ENCODE data around the gene SPRED1. TPM values are rescaled to one million over a fixed set of nuclear protein-coding genes. Genes with fewer than 3 reads are reported as not detected.

SPRED1 gene
- total RNA-seq, 1 donor from 2014 or later = 29.3 TPM

DNA sequence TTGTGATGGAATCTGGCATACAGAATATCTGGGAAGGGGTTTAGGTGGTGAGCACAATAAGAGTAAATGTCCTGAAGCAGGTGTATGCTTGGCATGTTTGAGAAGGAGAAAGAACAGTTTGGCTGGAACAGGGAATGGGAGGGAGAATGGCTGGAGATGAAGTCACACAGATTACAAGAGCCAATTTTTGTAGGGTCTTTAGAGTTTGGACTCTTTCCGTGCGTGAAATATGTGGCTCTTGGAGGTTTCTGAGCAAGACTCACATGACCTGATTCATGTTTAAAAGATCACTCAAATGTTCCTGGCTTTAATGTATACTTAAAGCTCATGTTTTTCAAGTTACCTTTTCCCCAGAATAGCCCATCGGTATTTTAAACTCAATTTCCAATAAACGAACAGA, 32.8 kb downstream of the SPRED1 start:
- Mint-ChIP-seq H3K4me1 (ENCODE audit: unreplicated experiment) (no peaks in the 10 kb centered on the region), H3K36me3 (ENCODE audit: low read depth, unreplicated experiment) (peaks cover 11% of the 10 kb centered on the region), H3K27me3 (ENCODE audit: unreplicated experiment) (peaks cover 1% of the 10 kb centered on the region), H3K9me3 (ENCODE audit: unreplicated experiment) (peaks cover 4% of the 10 kb centered on the region), H3K27ac (ENCODE audit: unreplicated experiment) (no peak overlapping the region), H3K4me3 (ENCODE audit: unreplicated experiment) (no peak overlapping the region)
- TF ChIP-seq CTCF (IDR thresholded peaks at IDR 0.05; ENCODE audit: unreplicated experiment) = no peak
- DNase-seq (ENCODE audit: low spot score) = no peak

DNA sequence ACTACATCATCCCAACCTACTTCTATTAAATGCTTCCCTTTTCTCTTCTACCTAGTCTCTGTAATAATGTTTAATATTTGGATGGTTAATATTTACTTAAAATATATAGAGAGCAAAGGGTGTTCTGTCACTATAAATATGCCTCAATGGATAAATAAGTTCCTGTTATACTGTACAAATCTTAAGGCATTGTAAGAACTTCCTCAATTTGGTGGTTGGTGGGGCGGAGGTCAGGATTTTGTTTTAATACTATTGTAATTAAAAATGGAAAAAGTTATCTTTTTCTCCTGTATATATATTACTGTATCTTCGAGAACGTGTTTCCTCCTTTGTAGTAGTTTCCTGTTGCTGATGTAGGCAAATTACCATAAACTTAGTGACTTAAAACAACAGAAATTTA, 41.5 kb downstream of the SPRED1 start:
- no peak overlapping the region for H3K27ac Mint-ChIP-seq (ENCODE audit: unreplicated experiment)
- peaks cover 6% of the 10 kb centered on the region for H3K9me3 Mint-ChIP-seq (ENCODE audit: unreplicated experiment)
- no peak overlapping the region for H3K4me3 Mint-ChIP-seq (ENCODE audit: unreplicated experiment)
- H3K36me3 Mint-ChIP-seq (ENCODE audit: low read depth, unreplicated experiment) = peaks cover 26% of the 10 kb centered on the region
- TF ChIP-seq CTCF (IDR thresholded peaks at IDR 0.05; ENCODE audit: unreplicated experiment) = no peak
- no peak for DNase-seq (ENCODE audit: low spot score)
- peaks cover 9% of the 10 kb centered on the region for H3K4me1 Mint-ChIP-seq (ENCODE audit: unreplicated experiment)
- peaks cover 7% of the 10 kb centered on the region for H3K27me3 Mint-ChIP-seq (ENCODE audit: unreplicated experiment)

DNA sequence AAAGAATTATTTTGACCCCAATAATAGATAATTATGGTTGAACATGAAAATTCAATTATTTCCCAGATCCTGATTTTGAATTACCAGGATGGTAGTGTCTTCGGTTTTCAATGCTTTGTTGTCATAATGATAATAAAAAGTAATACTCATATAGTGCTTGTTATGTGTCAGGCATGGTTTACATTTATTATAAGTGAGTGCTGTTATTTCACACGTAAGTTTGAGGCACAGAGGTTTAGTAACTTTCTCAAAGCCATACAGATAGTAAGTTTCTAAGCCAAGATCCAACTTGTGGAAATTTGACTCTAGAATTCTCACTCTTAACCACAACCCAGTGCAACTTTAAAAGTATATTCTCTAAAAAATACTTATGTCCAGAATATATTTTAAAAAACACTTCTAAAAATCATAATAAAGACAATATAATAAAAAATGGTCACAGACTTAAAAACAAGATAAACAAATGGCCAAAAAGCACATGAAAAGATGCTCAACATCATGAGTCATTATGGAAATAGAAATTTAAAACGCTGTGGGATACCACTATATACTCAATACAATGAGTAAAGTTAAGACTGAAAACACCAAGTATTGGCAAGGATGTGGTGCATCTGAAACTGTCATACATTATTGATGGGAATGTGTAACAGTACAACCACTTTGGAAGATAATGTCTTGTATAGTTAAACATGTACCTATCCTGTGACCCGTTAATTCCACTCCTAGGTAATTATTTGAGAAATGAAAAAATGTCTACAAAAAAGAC, 45.2 kb downstream of the SPRED1 start:
- Mint-ChIP-seq H3K9me3 (ENCODE audit: unreplicated experiment) (no peaks in the 10 kb centered on the region), H3K36me3 (ENCODE audit: low read depth, unreplicated experiment) (no peaks in the 10 kb centered on the region), H3K27ac (ENCODE audit: unreplicated experiment) (no peak overlapping the region), H3K27me3 (ENCODE audit: unreplicated experiment) (peaks cover 2% of the 10 kb centered on the region), H3K4me3 (ENCODE audit: unreplicated experiment) (no peak overlapping the region), H3K4me1 (ENCODE audit: unreplicated experiment) (peaks cover 6% of the 10 kb centered on the region)
- DNase-seq (ENCODE audit: low spot score) = no peak
- TF ChIP-seq CTCF (IDR thresholded peaks at IDR 0.05; ENCODE audit: unreplicated experiment) = no peak

DNA sequence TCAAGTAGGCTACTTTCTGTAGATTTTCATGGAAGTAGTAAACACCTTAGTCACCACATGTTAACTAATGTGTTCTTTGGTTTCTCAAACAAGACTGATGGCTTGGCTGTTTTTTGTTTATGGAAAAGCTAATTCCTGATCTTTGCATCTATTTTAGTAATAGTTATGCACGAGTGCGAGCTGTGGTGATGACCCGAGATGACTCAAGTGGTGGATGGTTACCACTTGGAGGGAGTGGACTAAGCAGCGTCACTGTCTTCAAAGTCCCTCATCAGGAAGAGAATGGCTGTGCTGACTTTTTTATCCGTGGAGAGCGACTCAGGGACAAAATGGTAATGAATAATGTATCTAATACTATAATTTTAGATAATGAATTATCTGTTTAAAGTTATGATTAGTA, 46.6 kb downstream of the SPRED1 start:
- no peaks in the 10 kb centered on the region for H3K36me3 Mint-ChIP-seq (ENCODE audit: low read depth, unreplicated experiment)
- H3K4me3 Mint-ChIP-seq (ENCODE audit: unreplicated experiment) = no peak overlapping the region
- no peaks in the 10 kb centered on the region for H3K9me3 Mint-ChIP-seq (ENCODE audit: unreplicated experiment)
- H3K27me3 Mint-ChIP-seq (ENCODE audit: unreplicated experiment) = peaks cover 1% of the 10 kb centered on the region
- no peak for TF ChIP-seq CTCF (IDR thresholded peaks at IDR 0.05; ENCODE audit: unreplicated experiment)
- no peak overlapping the region for H3K27ac Mint-ChIP-seq (ENCODE audit: unreplicated experiment)
- DNase-seq (ENCODE audit: low spot score) = no peak
- H3K4me1 Mint-ChIP-seq (ENCODE audit: unreplicated experiment) = no peaks in the 10 kb centered on the region

- Mint-ChIP-seq H3K27ac (ENCODE audit: unreplicated experiment) (no peak overlapping the region), H3K4me3 (ENCODE audit: unreplicated experiment) (no peak overlapping the region), H3K27me3 (ENCODE audit: unreplicated experiment) (peaks cover 1% of the 10 kb centered on the region), H3K4me1 (ENCODE audit: unreplicated experiment) (no peaks in the 10 kb centered on the region), H3K9me3 (ENCODE audit: unreplicated experiment) (no peaks in the 10 kb centered on the region), H3K36me3 (ENCODE audit: low read depth, unreplicated experiment) (no peaks in the 10 kb centered on the region)
- TF ChIP-seq CTCF (IDR thresholded peaks at IDR 0.05; ENCODE audit: unreplicated experiment) = no peak
- DNase-seq (ENCODE audit: low spot score) = no peak
Measured at GRCh38 chr15:38300395-38300794, 47.8 kb downstream of the SPRED1 start.
